Measurements from ENCODE around the gene ADAMTSL2. TPM values are rescaled to one million over a fixed set of nuclear protein-coding genes. Genes with fewer than 3 reads are reported as not detected.
A peak's percentile ranks its signal among the peaks of the same experiment; 100 is the strongest.

ADAMTSL2 gene
- total RNA-seq, 1 experiment from 2014 or later = 0.87 TPM

DNA sequence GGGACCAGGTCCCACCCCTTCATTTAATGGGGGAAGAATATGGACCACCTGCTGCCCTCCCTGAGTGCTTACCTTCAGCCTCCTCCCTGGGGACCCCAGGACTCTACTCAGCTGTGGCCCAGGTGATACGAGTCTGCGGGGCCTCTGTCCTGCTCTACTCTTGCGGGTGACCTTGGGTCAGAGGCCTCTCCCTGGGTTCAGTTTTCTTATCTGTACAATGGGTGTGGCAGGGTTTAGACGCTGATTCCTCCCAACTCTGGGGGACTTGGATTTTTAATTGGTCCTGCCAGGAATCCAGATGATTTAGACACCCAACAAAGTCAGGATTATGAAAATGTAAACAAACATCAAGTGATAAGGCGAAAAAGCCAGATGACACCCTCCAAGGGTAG lies 49.7 kb downstream of the ADAMTSL2 start:
- CTCF ChIA-PET = interaction anchor here (0.7 to 2.1 kb wide), 12 partner anchors 14 to 440 kb away, joined by 3 to 7 read pairs (median 4); no protein-coding TSS in a partner anchor
- H3K4me1 Mint-ChIP-seq = peaks cover 33% of the 10 kb centered on the region
- H3K27ac Mint-ChIP-seq = peak overlapping the region; percentile 69
- ATAC-seq (no peak), DNase-seq (ENCODE audit: low spot score) (no peak)
- H3K9me3 Mint-ChIP-seq = peaks cover 5% of the 10 kb centered on the region
- H3K27me3 Mint-ChIP-seq (ENCODE audit: low read depth) = 0 out of 2 replicates have a peak, but pooled peaks cover 4% of the 10 kb centered on the region
- POLR2A ChIA-PET = no interaction called here
- TF ChIP-seq ZBTB21 (CRISPR knock-in tag; IDR thresholded peaks at IDR 0.05; ENCODE audit: borderline replicate concordance) (no peak), TEAD1 (CRISPR knock-in tag; IDR thresholded peaks at IDR 0.05) (no peak), SMAD3 (CRISPR knock-in tag; IDR thresholded peaks at IDR 0.05; ENCODE audit: borderline replicate concordance) (no peak), TCF7 (CRISPR knock-in tag; IDR thresholded peaks at IDR 0.05; ENCODE audit: low read depth) (no peak), ATF1 (CRISPR knock-in tag; IDR thresholded peaks at IDR 0.05) (no peak), NR3C1 (CRISPR knock-in tag; conservative IDR thresholded peaks at IDR 0.05; ENCODE audit: low read depth) (no peak), ZNF423 (CRISPR knock-in tag; IDR thresholded peaks at IDR 0.05) (no peak)
- TF ChIP-seq, protein P1, sequence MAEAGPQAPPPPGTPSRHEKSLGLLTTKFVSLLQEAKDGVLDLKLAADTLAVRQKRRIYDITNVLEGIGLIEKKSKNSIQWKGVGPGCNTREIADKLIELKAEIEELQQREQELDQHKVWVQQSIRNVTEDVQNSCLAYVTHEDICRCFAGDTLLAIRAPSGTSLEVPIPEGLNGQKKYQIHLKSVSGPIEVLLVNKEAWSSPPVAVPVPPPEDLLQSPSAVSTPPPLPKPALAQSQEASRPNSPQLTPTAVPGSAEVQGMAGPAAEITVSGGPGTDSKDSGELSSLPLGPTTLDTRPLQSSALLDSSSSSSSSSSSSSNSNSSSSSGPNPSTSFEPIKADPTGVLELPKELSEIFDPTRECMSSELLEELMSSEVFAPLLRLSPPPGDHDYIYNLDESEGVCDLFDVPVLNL (CRISPR knock-in tag; IDR thresholded peaks at IDR 0.05; ENCODE audit: borderline replicate concordance, low read depth) = no peak
- no peak overlapping the region for H3K4me3 Mint-ChIP-seq
- peaks cover 4% of the 10 kb centered on the region for H3K36me3 Mint-ChIP-seq

DNA sequence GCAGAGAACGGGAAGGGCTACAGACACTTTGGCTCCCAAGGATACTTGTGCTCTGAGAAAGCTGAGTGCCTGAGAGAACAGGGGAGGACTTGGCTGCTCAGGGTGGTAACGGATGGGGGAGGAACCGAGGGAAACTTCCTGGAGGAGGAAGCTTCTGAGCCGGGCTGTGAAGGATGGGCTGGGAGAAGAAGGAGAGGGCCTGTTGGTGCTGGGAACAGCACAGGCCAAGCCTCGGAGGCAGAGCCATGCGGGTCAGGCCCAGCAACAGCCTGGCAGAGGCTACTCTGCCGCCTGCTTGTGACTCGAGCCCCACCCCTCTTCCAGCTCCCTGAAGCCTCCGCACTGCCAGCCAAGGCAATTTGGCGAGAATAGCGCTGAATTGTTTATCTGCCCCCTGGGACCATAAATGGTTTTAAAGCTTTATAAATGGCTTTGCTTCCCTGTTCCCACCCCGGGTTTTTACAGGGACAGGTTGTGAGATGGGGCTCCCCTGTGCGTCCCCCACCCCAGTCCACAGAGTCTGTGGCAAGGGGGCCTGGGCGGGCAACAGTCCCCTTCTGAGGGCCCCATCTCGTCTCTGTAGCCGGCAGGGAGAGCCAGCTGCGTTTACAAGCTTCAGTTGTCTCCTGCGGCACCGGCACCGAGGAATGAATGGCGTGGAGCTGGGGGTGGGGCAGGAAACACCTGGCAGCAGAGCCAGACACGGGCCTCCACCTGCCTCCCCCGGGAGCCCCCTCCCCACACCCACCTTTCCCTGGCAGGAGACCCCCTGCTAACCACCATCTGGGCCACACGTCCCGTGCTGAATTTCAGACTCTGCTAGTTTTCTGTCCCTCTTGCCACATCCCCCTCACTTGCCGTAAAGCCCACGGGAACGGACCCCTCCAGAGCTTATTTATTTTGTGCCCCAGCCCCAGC lies 50.3 kb downstream of the ADAMTSL2 start:
- Mint-ChIP-seq H3K4me1 (peaks cover 33% of the 10 kb centered on the region), H3K27ac (peak overlapping the region; percentile 69), H3K36me3 (peaks cover 4% of the 10 kb centered on the region), H3K4me3 (no peak overlapping the region), H3K27me3 (ENCODE audit: low read depth) (0 out of 2 replicates have a peak, but pooled peaks cover 4% of the 10 kb centered on the region), H3K9me3 (peaks cover 5% of the 10 kb centered on the region)
- DNase-seq (ENCODE audit: low spot score) (peak; percentile 58), ATAC-seq (peak; percentile 45)
- ChIA-PET CTCF (interaction anchor here (0.7 to 2.1 kb wide), 16 partner anchors 13 to 441 kb away, joined by 3 to 7 read pairs (median 4); no protein-coding TSS in a partner anchor), POLR2A (no interaction called here)
- TF ChIP-seq, protein P2, sequence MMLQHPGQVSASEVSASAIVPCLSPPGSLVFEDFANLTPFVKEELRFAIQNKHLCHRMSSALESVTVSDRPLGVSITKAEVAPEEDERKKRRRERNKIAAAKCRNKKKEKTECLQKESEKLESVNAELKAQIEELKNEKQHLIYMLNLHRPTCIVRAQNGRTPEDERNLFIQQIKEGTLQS (CRISPR knock-in tag; conservative IDR thresholded peaks at IDR 0.05) = no peak
- TF ChIP-seq, protein P3, sequence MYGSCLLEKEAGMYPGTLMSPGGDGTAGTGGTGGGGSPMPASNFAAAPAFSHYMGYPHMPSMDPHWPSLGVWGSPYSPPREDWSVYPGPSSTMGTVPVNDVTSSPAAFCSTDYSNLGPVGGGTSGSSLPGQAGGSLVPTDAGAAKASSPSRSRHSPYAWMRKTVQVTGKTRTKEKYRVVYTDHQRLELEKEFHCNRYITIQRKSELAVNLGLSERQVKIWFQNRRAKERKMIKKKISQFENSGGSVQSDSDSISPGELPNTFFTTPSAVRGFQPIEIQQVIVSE (CRISPR knock-in tag; IDR thresholded peaks at IDR 0.05; ENCODE audit: borderline replicate concordance) = no peak
- TF ChIP-seq, protein P4, sequence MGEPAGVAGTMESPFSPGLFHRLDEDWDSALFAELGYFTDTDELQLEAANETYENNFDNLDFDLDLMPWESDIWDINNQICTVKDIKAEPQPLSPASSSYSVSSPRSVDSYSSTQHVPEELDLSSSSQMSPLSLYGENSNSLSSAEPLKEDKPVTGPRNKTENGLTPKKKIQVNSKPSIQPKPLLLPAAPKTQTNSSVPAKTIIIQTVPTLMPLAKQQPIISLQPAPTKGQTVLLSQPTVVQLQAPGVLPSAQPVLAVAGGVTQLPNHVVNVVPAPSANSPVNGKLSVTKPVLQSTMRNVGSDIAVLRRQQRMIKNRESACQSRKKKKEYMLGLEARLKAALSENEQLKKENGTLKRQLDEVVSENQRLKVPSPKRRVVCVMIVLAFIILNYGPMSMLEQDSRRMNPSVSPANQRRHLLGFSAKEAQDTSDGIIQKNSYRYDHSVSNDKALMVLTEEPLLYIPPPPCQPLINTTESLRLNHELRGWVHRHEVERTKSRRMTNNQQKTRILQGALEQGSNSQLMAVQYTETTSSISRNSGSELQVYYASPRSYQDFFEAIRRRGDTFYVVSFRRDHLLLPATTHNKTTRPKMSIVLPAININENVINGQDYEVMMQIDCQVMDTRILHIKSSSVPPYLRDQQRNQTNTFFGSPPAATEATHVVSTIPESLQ (CRISPR knock-in tag; IDR thresholded peaks at IDR 0.05) = no peak
- TF ChIP-seq, protein P5, sequence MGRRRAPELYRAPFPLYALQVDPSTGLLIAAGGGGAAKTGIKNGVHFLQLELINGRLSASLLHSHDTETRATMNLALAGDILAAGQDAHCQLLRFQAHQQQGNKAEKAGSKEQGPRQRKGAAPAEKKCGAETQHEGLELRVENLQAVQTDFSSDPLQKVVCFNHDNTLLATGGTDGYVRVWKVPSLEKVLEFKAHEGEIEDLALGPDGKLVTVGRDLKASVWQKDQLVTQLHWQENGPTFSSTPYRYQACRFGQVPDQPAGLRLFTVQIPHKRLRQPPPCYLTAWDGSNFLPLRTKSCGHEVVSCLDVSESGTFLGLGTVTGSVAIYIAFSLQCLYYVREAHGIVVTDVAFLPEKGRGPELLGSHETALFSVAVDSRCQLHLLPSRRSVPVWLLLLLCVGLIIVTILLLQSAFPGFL (CRISPR knock-in tag; IDR thresholded peaks at IDR 0.05; ENCODE audit: borderline replicate concordance) = no peak
- TF ChIP-seq, protein P6, sequence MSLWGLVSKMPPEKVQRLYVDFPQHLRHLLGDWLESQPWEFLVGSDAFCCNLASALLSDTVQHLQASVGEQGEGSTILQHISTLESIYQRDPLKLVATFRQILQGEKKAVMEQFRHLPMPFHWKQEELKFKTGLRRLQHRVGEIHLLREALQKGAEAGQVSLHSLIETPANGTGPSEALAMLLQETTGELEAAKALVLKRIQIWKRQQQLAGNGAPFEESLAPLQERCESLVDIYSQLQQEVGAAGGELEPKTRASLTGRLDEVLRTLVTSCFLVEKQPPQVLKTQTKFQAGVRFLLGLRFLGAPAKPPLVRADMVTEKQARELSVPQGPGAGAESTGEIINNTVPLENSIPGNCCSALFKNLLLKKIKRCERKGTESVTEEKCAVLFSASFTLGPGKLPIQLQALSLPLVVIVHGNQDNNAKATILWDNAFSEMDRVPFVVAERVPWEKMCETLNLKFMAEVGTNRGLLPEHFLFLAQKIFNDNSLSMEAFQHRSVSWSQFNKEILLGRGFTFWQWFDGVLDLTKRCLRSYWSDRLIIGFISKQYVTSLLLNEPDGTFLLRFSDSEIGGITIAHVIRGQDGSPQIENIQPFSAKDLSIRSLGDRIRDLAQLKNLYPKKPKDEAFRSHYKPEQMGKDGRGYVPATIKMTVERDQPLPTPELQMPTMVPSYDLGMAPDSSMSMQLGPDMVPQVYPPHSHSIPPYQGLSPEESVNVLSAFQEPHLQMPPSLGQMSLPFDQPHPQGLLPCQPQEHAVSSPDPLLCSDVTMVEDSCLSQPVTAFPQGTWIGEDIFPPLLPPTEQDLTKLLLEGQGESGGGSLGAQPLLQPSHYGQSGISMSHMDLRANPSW (CRISPR knock-in tag; conservative IDR thresholded peaks at IDR 0.05; ENCODE audit: low read depth) = no peak
- TF ChIP-seq ZNF317 (CRISPR knock-in tag; IDR thresholded peaks at IDR 0.05; ENCODE audit: borderline replicate concordance, low read depth) (no peak), SP1 (CRISPR knock-in tag; conservative IDR thresholded peaks at IDR 0.05) (no peak)
- TF ChIP-seq, protein P7, sequence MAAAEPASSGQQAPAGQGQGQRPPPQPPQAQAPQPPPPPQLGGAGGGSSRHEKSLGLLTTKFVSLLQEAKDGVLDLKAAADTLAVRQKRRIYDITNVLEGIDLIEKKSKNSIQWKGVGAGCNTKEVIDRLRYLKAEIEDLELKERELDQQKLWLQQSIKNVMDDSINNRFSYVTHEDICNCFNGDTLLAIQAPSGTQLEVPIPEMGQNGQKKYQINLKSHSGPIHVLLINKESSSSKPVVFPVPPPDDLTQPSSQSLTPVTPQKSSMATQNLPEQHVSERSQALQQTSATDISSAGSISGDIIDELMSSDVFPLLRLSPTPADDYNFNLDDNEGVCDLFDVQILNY (CRISPR knock-in tag; IDR thresholded peaks at IDR 0.05) = no peak
- TF ChIP-seq, protein P8, sequence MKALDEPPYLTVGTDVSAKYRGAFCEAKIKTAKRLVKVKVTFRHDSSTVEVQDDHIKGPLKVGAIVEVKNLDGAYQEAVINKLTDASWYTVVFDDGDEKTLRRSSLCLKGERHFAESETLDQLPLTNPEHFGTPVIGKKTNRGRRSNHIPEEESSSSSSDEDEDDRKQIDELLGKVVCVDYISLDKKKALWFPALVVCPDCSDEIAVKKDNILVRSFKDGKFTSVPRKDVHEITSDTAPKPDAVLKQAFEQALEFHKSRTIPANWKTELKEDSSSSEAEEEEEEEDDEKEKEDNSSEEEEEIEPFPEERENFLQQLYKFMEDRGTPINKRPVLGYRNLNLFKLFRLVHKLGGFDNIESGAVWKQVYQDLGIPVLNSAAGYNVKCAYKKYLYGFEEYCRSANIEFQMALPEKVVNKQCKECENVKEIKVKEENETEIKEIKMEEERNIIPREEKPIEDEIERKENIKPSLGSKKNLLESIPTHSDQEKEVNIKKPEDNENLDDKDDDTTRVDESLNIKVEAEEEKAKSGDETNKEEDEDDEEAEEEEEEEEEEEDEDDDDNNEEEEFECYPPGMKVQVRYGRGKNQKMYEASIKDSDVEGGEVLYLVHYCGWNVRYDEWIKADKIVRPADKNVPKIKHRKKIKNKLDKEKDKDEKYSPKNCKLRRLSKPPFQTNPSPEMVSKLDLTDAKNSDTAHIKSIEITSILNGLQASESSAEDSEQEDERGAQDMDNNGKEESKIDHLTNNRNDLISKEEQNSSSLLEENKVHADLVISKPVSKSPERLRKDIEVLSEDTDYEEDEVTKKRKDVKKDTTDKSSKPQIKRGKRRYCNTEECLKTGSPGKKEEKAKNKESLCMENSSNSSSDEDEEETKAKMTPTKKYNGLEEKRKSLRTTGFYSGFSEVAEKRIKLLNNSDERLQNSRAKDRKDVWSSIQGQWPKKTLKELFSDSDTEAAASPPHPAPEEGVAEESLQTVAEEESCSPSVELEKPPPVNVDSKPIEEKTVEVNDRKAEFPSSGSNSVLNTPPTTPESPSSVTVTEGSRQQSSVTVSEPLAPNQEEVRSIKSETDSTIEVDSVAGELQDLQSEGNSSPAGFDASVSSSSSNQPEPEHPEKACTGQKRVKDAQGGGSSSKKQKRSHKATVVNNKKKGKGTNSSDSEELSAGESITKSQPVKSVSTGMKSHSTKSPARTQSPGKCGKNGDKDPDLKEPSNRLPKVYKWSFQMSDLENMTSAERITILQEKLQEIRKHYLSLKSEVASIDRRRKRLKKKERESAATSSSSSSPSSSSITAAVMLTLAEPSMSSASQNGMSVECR (CRISPR knock-in tag; IDR thresholded peaks at IDR 0.05; ENCODE audit: borderline replicate concordance) = no peak
